Aorta (tissue), 5 donors: Measurements from ENCODE around the gene MS4A5. TPM values are rescaled to one million over a fixed set of nuclear protein-coding genes. Genes with fewer than 3 reads are reported as not detected.
A peak's percentile ranks its signal among the peaks of the same experiment; 100 is the strongest.

Experiments
- ATAC-seq: fragments of 200-7000 bp; cut with Tn5 transposase; one replicate; pipeline ENCODE4 v1.9.1; 2022; ENCODE audit warnings: moderate library complexity; ENCODE audit not compliant: low FRiP score
- DNase-seq, 2 donors: peaks; one replicate each; pipeline ENCODE4 v3.0.0-alpha.2; 2020
- H3K27ac ChIP-seq, 2 donors: one replicate each; pipeline ENCODE4 v1.5.1; 2013; ENCODE audit warnings: low read length in 2 of 2, mild to moderate bottlenecking in 2 of 2, moderate library complexity in 2 of 2, control low read depth in 1 of 2, inconsistent platforms in 1 of 2, low read depth in 1 of 2
- H3K27me3 ChIP-seq, 2 donors: one replicate each; pipeline ENCODE4 v1.6.1; 2013; ENCODE audit warnings: control low read depth in 1 of 2, low read length in 1 of 2, mild to moderate bottlenecking in 1 of 2, moderate library complexity in 1 of 2; ENCODE audit not compliant: insufficient read depth in 2 of 2, control insufficient read depth in 1 of 2
- H3K36me3 ChIP-seq, 2 donors: one replicate each; pipeline ENCODE4 v1.6.1; 2013; ENCODE audit warnings: control low read depth in 1 of 2, low read length in 1 of 2, mild to moderate bottlenecking in 1 of 2; ENCODE audit not compliant: insufficient read depth in 2 of 2, control insufficient read depth in 1 of 2
- H3K4me1 ChIP-seq, 2 donors: one replicate each; pipeline ENCODE4 v1.6.1; 2013; ENCODE audit warnings: low read length in 2 of 2, control low read depth in 1 of 2, mild to moderate bottlenecking in 1 of 2, moderate library complexity in 1 of 2; ENCODE audit not compliant: insufficient read depth in 2 of 2, control insufficient read depth in 1 of 2
- H3K4me3 ChIP-seq, 2 donors: one replicate each; pipeline ENCODE4 v1.5.1; 2013; ENCODE audit warnings: low read length in 2 of 2, control low read depth in 1 of 2, mild to moderate bottlenecking in 1 of 2
- H3K9me3 ChIP-seq: one replicate; pipeline ENCODE4 v1.6.1; 2013; ENCODE audit warnings: mild to moderate bottlenecking, low read length; ENCODE audit not compliant: control insufficient read depth
- WGBS, 2 donors: extraction: QIAGEN DNeasy Blood & Tissue Kit; methylation state at CpG; one replicate each; pipeline ENCODE4 v1.1.7; 2013; 5-methylcytosine and 5-hydroxymethylcytosine counted together
- intact Hi-C, 2 donors: fragments of 100-400 bp; cut with DNase I; formaldehyde crosslinking; loops; one replicate each; pipeline versions ENCODE4 v1.14.2 to v1.15.0; 2022
- long read RNA-seq, 2 donors: library from polyadenylated mRNA; unstranded; transcript quantifications; one replicate each; pipeline ENCODE4 v2.0.0, GENCODE V29; 2020 to 2021
- polyA plus RNA-seq, 2 donors: library from polyadenylated mRNA; stranded (reverse); fragments of 200-250 nt; gene quantifications; one replicate each; pipeline ENCODE4 v1.2.3, GENCODE V29; 2013
- total RNA-seq, 2 donors: library from RNA; stranded (reverse); fragmentation: NEBNext Ultra II Directional; extraction: Animal tissue kit (Norgen Biotek cat#: 25700); gene quantifications; one replicate each; pipeline ENCODE4 v1.2.1, GENCODE V29; 2021
- donor health status: healthy with polysubstance abuse.
- donor health status: Bipolar disorder and iron deficiency.
- donor health status: DM: no; HTN: no; CAD: no.
- donor health status: DM: no; HTN: no; CAD: no.
- donor health status: DM: yes; HTN: yes; CAD: no.

The MS4A5 gene
- total RNA-seq (not detected), polyA plus RNA-seq (not detected)
- long read RNA-seq, donor 1, result 0 reads
- long read RNA-seq, donor 2, result 0 reads

DNA sequence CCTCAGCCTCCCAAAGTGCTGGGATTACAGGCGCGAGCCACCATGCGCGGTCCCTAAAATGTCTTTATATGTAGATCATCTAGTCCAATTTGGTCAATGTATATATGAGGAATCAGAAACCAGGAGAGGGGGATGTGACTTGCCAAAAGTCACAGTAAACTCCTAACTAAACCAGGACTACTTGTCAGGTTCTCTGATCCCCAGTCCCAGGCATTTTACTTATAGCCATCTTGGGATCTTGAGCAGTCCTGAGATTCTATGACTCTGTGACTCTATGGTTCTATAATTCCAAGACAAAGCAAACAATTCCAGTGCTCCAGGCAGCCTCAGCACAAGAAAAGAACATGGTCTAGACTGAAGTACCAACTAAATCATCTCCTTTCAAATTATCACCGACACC lies at the start of gene MS4A5:
TSS of gene MS4A5 (plus strand) at position 301 of the 400 bp plus-strand sequence. CDS start 103 bp downstream, outside the sequence.
- no peak for DNase-seq
- Histone ChIP-seq H3K9me3 (no peaks in the 10 kb centered on the region), H3K36me3 (no peaks in the 10 kb centered on the region), H3K27ac (no peak within 1 kb of the TSS), H3K4me1 (no peaks in the 10 kb centered on the region), H3K4me3 (no peak within 1 kb of the TSS), H3K27me3 (no peaks in the 10 kb centered on the region)
- no peak for ATAC-seq
- intact Hi-C loops, result no loop called here
- WGBS, 2 donors, result 92 to 95% methylated on average over 5 of the region's 5 CpGs

DNA sequence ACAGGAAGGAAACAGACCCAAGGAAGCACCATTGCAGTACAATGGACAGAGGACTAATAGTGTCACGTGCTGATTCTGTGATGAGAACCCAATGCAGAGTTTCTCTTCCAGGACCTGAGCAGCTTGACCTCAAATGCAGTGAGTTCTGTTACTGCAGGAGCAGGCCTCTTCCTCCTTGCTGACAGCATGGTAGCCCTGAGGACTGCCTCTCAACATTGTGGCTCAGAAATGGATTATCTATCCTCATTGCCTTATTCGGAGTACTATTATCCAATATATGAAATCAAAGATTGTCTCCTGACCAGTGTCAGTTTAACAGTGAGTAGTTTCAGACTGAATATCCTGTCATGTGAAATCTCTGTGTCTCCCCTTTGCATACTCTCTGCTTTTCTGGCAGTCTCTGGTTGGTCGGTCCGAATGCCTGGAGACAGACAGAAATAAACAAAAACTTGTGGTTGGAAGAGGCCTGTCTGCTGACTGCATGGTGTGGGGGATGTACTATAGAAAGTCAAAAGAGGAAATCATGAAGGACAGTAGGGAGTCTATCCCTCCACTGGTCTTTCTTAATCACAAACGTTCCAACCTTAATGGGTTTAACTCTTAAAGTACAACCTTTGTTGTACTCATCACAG lies 40.0 kb upstream of the MS4A5 start:
- no peaks in the 10 kb centered on the region for H3K36me3 ChIP-seq
- H3K27me3 ChIP-seq, result no peaks in the 10 kb centered on the region
- intact Hi-C loops, result no loop called here
- no peak overlapping the region for H3K27ac ChIP-seq
- H3K4me1 ChIP-seq, result no peaks in the 10 kb centered on the region
- ATAC-seq (peak; percentile 43), DNase-seq (peak in 1 of 2 donors; percentile 59)
- H3K4me3 ChIP-seq, result no peak overlapping the region
- WGBS, 2 donors, result 50 to 55% methylated on average over 5 of the region's 5 CpGs
- H3K9me3 ChIP-seq, result no peaks in the 10 kb centered on the region

- Histone ChIP-seq H3K4me3 (no peak overlapping the region), H3K27me3 (no peaks in the 10 kb centered on the region), H3K4me1 (no peaks in the 10 kb centered on the region), H3K9me3 (no peaks in the 10 kb centered on the region), H3K27ac (no peak overlapping the region), H3K36me3 (no peaks in the 10 kb centered on the region)
- no peak for ATAC-seq
- intact Hi-C loops, result no loop called here
- DNase-seq, result no peak
Observed at GRCh38 chr11:60390419-60390818, 39.0 kb upstream of the MS4A5 start.

GRCh38 chr11:60392361-60392760 lies 37.0 kb upstream of the MS4A5 start:
- Histone ChIP-seq H3K36me3 (no peaks in the 10 kb centered on the region), H3K4me3 (no peak overlapping the region), H3K4me1 (no peaks in the 10 kb centered on the region), H3K27ac (no peak overlapping the region), H3K9me3 (no peaks in the 10 kb centered on the region), H3K27me3 (no peaks in the 10 kb centered on the region)
- WGBS, 2 donors, result 79 to 80% methylated on average over 2 of the region's 2 CpGs
- DNase-seq (no peak), ATAC-seq (no peak)
- intact Hi-C loops, result no loop called here

GRCh38 chr11:60393016-60393415 lies 36.4 kb upstream of the MS4A5 start:
- WGBS, 2 donors, result 86 to 89% methylated on average over 5 of the region's 5 CpGs
- intact Hi-C loops, result no loop called here
- H3K9me3 ChIP-seq, result no peaks in the 10 kb centered on the region
- DNase-seq, result no peak
- H3K36me3 ChIP-seq, result no peaks in the 10 kb centered on the region
- ATAC-seq, result no peak
- H3K4me3 ChIP-seq, result no peak overlapping the region
- H3K4me1 ChIP-seq, result no peaks in the 10 kb centered on the region
- H3K27ac ChIP-seq, result no peak overlapping the region
- H3K27me3 ChIP-seq, result no peaks in the 10 kb centered on the region

DNA sequence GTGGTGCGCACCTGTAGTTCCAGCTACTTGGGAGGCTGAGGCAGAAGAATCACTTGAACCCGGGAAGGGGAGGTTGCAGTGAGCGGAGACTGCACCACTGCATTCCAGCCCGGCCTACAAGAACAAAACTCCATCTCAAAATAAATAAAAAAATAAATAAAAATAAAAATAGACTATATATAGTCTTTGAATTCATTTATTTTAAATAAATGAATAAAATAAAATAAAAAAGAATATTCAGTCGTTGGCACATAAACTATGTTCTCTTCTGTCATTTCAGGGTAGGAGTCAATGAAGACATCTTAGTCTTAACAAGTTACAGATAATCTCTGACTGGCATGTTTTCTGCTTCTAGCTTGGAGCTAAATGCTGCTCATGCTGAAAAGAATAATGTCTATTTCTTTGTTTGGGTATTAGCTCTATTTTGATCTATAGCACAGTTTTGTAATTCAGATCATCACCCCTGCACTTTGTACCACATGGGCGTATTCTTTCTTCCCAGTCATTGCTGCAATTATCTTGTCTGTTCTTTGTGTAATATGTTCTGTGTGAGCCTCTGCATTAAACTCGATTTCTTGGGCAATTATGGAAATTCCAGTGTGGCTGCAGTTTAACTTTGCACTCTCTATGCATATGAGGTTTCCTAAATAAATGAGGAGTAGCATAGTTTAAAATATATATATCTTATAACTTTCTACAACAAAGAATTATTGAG lies 34.5 kb upstream of the MS4A5 start:
- ATAC-seq, result no peak
- H3K27me3 ChIP-seq, result no peaks in the 10 kb centered on the region
- intact Hi-C loops, result no loop called here
- 69 to 77% methylated on average over 7 of the region's 7 CpGs for WGBS, 2 donors
- DNase-seq, result no peak
- no peak overlapping the region for H3K27ac ChIP-seq
- H3K9me3 ChIP-seq, result no peaks in the 10 kb centered on the region
- no peak overlapping the region for H3K4me3 ChIP-seq
- H3K36me3 ChIP-seq, result no peaks in the 10 kb centered on the region
- H3K4me1 ChIP-seq, result no peaks in the 10 kb centered on the region

DNA sequence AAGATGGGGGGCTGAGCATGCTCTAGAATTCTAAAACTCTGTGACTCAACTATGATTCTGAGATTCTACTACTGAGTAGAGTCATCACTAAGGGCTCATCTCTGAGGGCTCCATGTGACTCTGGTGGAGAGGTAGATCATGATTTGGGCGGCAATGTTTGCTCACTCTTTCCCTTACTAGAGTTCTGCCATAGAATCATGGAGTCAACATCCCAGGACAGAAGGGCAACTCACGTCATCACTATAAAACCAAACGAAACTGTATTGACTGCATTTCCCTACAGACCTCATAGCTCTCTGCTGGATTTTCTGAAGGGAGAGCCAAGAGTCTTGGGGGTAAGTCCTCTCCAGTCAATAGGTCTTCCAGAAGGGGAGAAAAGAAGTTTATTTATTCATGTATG lies 33.0 kb upstream of the MS4A5 start, which contains the start of gene MS4A14:
TSS of gene MS4A14 (plus strand) at position 78 of the 400 bp plus-strand sequence. CDS start at position 198, 120 bp downstream.
- no peaks in the 10 kb centered on the region for H3K27me3 ChIP-seq
- 70 to 74% methylated on average over 3 of the region's 3 CpGs for WGBS, 2 donors
- no peak for DNase-seq
- ATAC-seq, result no peak
- H3K9me3 ChIP-seq, result no peaks in the 10 kb centered on the region
- intact Hi-C loops, result no loop called here
- H3K4me3 ChIP-seq, result no peak within 1 kb of the TSS
- no peak within 1 kb of the TSS for H3K27ac ChIP-seq
- H3K4me1 ChIP-seq, result no peaks in the 10 kb centered on the region
- no peaks in the 10 kb centered on the region for H3K36me3 ChIP-seq

DNA sequence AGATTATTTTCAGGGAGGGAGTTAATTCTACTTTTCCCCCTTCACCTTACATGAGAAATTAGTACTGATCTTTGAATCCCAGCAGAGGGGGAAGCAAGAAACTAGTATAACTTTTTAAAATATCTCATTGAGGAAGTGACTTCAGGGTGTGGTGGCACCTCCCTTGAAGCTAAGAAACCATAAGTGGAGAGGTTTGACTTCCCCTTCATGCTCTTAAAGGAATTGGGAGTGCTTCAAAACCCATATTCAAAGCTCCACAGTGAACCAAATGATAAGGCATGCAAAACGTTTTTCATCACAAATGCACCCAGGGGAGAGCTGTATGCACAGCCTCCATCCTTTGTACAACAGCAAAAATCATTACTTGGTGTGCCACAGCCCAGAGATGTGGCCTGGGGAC lies 32.6 kb upstream of the MS4A5 start:
- no peak overlapping the region for H3K27ac ChIP-seq
- intact Hi-C loops, result no loop called here
- no peaks in the 10 kb centered on the region for H3K4me1 ChIP-seq
- DNase-seq (no peak), ATAC-seq (no peak)
- no peaks in the 10 kb centered on the region for H3K9me3 ChIP-seq
- 2 to 8% methylated on average over 1 of the region's 1 CpG for WGBS, 2 donors
- H3K36me3 ChIP-seq, result no peaks in the 10 kb centered on the region
- no peak overlapping the region for H3K4me3 ChIP-seq
- H3K27me3 ChIP-seq, result no peaks in the 10 kb centered on the region

- DNase-seq (no peak), ATAC-seq (no peak)
- Histone ChIP-seq H3K4me1 (no peaks in the 10 kb centered on the region), H3K27me3 (no peaks in the 10 kb centered on the region), H3K36me3 (no peaks in the 10 kb centered on the region), H3K9me3 (peaks cover 4% of the 10 kb centered on the region), H3K4me3 (no peak overlapping the region), H3K27ac (no peak overlapping the region)
- WGBS, 2 donors, result 8 to 20% methylated on average over 2 of the region's 2 CpGs
- intact Hi-C loops, result no loop called here
Observed at GRCh38 chr11:60420015-60420414, 9.4 kb upstream of the MS4A5 start.
